Measurements from ENCODE around the gene ELN.

DNA sequence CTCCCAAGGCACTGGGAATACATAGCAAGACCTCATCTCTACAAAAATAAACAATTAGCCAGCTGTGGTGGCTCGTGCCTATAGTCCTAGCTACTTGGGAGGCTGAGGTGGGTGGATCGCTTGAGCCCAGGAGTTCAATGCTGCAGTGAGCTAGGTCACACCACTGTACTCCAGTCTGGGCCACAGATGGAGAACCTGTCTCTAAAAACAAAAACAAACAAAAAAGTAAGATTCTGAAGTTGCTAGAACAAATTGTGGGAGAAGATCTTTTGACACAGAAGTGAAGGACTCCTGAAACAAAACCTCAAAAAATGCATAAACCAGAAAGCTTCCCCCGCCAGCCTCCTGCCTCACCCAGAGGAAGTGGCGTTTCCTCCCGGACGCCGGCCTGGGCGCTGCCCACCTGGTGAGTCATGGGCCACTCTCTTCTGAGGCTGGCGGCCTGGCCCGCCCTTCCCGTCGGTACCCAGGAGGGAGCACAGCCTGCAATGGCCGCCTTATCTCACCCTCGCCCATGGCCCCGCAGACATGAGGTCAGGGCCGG lies 25.4 kb upstream of the ELN start:
- TF ChIP-seq, protein P1, sequence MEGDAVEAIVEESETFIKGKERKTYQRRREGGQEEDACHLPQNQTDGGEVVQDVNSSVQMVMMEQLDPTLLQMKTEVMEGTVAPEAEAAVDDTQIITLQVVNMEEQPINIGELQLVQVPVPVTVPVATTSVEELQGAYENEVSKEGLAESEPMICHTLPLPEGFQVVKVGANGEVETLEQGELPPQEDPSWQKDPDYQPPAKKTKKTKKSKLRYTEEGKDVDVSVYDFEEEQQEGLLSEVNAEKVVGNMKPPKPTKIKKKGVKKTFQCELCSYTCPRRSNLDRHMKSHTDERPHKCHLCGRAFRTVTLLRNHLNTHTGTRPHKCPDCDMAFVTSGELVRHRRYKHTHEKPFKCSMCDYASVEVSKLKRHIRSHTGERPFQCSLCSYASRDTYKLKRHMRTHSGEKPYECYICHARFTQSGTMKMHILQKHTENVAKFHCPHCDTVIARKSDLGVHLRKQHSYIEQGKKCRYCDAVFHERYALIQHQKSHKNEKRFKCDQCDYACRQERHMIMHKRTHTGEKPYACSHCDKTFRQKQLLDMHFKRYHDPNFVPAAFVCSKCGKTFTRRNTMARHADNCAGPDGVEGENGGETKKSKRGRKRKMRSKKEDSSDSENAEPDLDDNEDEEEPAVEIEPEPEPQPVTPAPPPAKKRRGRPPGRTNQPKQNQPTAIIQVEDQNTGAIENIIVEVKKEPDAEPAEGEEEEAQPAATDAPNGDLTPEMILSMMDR (IDR thresholded peaks at IDR 0.05), result no peak
- TF ChIP-seq POLR2A (IDR thresholded peaks at IDR 0.05), result no peak

Measured in thyroid gland (tissue), 4 donors.